GM19397 (cell line): ENCODE results near the gene PFDN5.

Experiments used
- ATAC-seq: cut with Tn5 transposase; IDR thresholded peaks from one replicate; pipeline ENCODE4 v1.9.1; 2021; ENCODE audit warnings: mild to moderate bottlenecking, moderate library complexity; ENCODE audit not compliant: unreplicated experiment

Gene PFDN5

GRCh38 chr12:53295070-53295890 is at the start of gene PFDN5:
Gene PFDN5 (plus strand): TSS chr12:53295542. CDS start chr12:53295568, 26 bp downstream.
- peak; percentile 80 for ATAC-seq

DNA sequence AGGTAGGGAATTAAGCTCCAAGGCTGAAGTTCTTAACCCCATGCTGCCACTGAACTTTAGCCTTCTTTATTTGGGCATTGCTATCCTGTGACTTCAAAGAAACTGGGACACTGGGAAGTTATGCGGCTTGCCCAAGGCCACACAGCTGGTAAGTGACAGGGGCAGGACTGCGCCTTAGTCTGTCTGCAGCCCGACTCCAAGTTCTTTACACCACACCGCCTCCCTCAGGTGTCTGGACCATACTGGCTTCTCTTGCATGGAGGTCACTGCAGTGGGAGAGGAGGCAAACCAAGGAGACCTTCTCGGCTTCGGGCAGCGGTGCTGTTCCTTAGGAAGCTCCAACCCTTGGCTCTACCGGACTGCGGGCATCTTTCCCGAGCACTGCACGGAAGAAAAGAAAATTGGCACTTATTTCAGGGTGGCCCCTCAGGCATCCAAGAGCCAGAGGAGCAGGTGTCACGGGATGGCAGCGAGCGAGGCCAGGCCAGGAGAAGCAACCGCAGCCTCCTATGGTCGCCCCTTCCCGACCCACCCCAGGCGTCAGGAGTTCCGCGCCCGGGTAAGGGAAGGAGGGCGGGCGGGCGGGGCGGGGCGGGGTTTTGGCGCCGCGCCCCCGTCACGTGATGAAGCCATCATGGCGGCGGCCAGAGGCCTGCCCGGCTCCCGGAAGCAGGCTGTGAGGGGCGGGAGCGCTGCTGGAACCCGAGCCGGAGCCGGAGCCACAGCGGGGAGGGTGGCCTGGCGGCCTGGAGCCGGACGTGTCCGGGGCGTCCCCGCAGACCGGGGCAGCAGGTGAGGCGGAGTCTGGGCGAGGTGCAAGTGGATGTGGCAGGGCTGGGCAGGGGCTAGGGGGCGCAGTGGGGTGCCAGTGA is 43.6 kb upstream of the PFDN5 start:
- peak; percentile 78 for ATAC-seq

DNA sequence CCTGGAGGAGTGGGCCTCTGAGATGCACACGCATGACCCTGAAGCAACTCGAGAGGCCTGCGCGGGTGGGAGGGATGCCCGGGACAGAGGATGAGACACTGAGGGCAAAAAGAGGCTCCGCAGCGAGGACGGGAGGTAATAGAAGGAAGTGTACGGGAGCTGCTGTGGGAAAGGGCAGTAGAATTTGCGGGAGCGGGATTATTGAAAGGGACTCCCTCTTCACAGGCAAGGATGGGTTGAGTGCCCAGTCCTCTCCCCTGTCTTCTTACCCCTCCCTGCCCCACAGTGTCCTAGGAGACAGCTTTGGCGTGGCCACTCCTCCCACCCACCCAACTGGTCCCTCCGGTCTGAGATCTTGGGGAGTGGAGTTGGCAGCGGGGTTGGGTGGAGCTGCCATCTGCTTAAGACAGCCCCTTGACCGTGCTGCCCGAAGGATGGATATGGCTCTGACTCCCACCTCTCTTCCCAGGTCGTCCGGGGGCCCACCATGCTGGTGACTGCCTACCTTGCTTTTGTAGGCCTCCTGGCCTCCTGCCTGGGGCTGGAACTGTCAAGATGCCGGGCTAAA is 42.9 kb upstream of the PFDN5 start:
- no peak for ATAC-seq

GRCh38 chr12:53253298-53253697 is 42.0 kb upstream of the PFDN5 start:
- no peak for ATAC-seq

DNA sequence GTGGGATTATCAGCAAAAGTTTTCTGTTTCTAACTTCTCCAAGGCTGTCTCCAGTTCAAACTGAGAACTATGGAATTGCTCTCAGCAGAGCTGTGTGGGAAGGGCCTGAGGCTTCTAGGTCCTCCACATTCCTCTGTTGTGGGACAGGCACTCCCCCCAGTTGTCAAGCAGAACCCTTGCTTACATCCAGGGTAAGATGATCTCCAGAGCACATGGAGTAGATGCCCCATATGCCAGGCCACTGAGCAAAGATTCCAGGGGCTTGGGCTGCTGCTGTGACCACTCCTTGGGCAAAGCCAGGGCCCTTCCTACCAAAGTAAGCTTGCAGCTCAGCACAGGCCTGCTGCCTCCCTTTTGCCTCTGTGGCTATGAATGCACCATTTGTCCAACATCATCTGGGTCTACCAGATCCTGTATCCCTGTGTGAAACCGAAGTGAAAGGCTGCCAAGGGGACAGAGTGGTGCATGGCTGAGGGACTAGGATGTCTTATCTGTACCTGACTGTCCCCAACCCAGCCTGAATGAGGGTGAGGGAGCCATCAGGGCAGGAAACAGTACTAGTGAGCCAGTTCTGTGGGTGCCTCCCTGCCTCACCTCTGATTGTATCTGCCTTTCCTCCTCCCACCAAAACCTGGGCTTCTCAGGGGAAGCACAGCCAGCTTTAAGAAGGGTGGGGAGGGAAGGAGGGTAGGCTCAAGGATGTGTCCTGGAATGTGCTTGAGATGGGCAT is 40.4 kb upstream of the PFDN5 start:
- no peak for ATAC-seq

GRCh38 chr12:53255996-53256395 is 39.3 kb upstream of the PFDN5 start:
- ATAC-seq: no peak

GRCh38 chr12:53258541-53259539 is 36.5 kb upstream of the PFDN5 start:
- ATAC-seq: no peak

DNA sequence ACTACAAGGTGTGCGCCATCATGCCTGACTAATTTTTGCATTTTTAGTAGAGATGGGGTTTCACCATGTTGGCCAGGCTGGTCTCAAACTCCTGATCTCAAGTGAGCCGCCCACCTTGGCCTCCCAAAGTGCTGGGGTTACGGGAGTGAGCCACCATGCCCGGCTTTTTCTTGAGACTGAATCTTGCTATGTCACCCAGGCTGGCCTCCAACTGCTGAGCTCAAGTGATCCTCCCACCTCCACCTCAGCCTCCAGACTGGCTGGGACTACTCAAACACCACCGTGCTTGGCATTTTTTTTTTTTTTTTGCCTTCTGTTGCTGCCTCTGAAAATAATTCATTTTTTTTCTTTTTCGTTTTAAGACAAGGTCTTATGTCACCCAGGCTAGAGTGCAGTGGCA is 35.5 kb upstream of the PFDN5 start:
- ATAC-seq: no peak

GRCh38 chr12:53265783-53266182 is 29.6 kb upstream of the PFDN5 start:
- no peak for ATAC-seq

DNA sequence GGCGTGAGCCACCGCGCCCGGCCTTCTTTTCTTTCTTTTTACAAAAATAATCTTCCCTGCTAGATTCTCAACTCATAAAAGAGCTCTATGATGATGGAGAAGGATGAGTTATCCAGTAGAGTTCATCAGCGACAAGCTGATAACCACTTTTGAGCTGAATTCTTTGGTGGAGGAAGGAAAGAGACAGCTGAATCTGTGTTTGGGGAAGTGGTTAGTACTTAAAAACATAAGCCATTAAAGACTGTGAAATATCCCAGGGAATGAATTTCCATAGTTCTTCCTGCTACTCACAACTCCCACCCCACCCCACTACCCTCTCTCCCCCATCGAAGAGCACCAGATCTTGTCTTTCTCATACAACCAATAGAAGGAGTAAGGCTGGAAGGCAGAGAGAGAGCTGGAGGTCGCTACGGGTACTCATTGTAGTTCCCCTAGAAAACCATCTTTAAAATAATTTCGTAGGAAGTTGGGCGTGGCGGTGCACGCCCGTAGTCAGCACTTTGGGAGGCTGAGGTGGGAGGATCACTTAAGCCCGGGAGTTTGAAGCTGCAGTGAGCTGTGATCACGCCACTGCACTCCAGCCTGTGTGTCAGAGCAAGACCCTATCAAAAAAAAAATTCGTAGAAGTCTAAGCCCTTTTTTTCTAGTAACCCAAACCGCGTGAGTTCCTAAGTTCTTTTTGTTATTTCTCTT is 27.9 kb upstream of the PFDN5 start:
- ATAC-seq: peak; percentile 4

GRCh38 chr12:53267999-53268629 is 27.2 kb upstream of the PFDN5 start, which contains the start of gene ESPL1:
Gene ESPL1 (plus strand): TSS chr12:53268299. CDS start chr12:53268767, 468 bp downstream.
- peak; percentile 82 for ATAC-seq

DNA sequence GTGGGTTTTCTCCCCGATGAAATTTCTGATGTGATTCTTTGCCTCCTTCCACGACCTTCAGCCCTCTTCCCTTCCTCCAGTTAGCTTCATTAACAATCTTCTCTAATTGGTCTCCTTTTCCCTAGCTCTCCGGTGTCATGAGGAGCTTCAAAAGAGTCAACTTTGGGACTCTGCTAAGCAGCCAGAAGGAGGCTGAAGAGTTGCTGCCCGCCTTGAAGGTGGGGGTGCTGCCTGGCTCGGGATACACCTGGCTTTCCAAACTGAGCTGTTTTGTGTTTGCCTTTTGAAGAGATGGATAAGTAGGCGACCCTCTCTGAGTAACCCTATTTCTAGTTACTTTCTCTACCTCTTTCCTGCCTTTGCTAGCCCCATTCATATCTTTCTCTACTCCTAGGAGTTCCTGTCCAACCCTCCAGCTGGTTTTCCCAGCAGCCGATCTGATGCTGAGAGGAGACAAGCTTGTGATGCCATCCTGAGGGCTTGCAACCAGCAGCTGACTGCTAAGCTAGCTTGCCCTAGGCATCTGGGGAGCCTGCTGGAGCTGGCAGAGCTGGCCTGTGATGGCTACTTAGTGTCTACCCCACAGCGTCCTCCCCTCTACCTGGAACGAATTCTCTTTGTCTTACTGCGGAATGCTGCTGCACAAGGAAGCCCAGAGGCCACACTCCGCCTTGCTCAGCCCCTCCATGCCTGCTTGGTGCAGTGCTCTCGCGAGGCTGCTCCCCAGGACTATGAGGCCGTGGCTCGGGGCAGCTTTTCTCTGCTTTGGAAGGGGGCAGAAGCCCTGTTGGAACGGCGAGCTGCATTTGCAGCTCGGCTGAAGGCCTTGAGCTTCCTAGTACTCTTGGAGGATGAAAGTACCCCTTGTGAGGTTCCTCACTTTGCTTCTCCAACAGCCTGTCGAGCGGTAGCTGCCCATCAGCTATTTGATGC is 26.4 kb upstream of the PFDN5 start:
- ATAC-seq: peak; percentile 4

GRCh38 chr12:53274445-53274844 is 20.9 kb upstream of the PFDN5 start:
- no peak for ATAC-seq

DNA sequence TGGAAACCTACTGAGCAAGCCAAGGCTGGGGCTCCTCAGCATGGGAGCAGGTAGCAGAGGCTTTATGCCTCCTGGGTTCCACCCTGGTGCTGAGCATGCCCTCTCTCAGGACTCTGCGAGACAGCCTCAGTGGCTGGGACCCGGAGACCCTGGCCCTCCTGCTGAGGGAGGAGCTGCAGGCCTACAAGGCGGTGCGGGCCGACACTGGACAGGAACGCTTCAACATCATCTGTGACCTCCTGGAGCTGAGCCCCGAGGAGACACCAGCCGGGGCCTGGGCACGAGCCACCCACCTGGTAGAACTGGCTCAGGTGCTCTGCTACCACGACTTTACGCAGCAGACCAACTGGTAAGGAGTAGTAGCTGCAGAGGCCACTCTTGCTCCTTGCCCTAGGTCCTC is 18.8 kb upstream of the PFDN5 start:
- ATAC-seq: no peak

- ATAC-seq: no peak
These were observed 17.4 kb upstream of the PFDN5 start for GRCh38 chr12:53277981-53278380.

- ATAC-seq: no peak
These were observed 16.0 kb upstream of the PFDN5 start for GRCh38 chr12:53279283-53279869.

- no peak for ATAC-seq
These were observed 15.3 kb upstream of the PFDN5 start for GRCh38 chr12:53279888-53280498.
